Activated CD4-positive, CD25-positive, alpha-beta regulatory T cell (primary cell): ENCODE results near the gene EDIL3.
"Not testable (repeated sequence)": the region's sequence is repeated elsewhere in the genome, so short reads cannot be mapped to it uniquely, and the experiment has no call there.

ENCODE experiments used
- DNase-seq, 4 experiments: peaks; one replicate each; lab custom pipeline; 2025; lab: John Stamatoyannopoulos, UW

Gene EDIL3

GRCh38 chr5:84378961-84379360, 5.7 kb downstream of the EDIL3 start:
- no peak for DNase-seq

GRCh38 chr5:84378420-84378819, 6.3 kb downstream of the EDIL3 start:
- no peak for DNase-seq

- DNase-seq, result no peak
Measured at GRCh38 chr5:84376346-84376745, 8.3 kb downstream of the EDIL3 start.

- DNase-seq, result no peak
Measured at GRCh38 chr5:84374568-84374967, 10.1 kb downstream of the EDIL3 start.

- no peak for DNase-seq
Measured at GRCh38 chr5:84373506-84373905, 11.2 kb downstream of the EDIL3 start.

GRCh38 chr5:84372066-84372695, 12.5 kb downstream of the EDIL3 start:
- no peak for DNase-seq

- no peak for DNase-seq
Measured at GRCh38 chr5:84370176-84370575, 14.5 kb downstream of the EDIL3 start.

GRCh38 chr5:84364043-84364442, 20.6 kb downstream of the EDIL3 start:
- DNase-seq, result no peak

GRCh38 chr5:84362061-84362720, 22.5 kb downstream of the EDIL3 start:
- no peak for DNase-seq

- no peak for DNase-seq
Measured at GRCh38 chr5:84361572-84361971, 23.1 kb downstream of the EDIL3 start.

- DNase-seq, result no peak
Measured at GRCh38 chr5:84360056-84360455, 24.6 kb downstream of the EDIL3 start.

GRCh38 chr5:84354101-84354500, 30.6 kb downstream of the EDIL3 start:
- no peak for DNase-seq

GRCh38 chr5:84344788-84345187, 39.9 kb downstream of the EDIL3 start:
- DNase-seq, result no peak

- DNase-seq, result no peak
Measured at GRCh38 chr5:84343171-84343570, 41.5 kb downstream of the EDIL3 start.

- DNase-seq, result no peak
Measured at GRCh38 chr5:84332106-84332505, 52.6 kb downstream of the EDIL3 start.

- DNase-seq, result no peak
Measured at GRCh38 chr5:84327591-84327990, 57.1 kb downstream of the EDIL3 start.

GRCh38 chr5:84322646-84323045, 62.0 kb downstream of the EDIL3 start:
- no peak for DNase-seq

GRCh38 chr5:84317826-84318225, 66.9 kb downstream of the EDIL3 start:
- DNase-seq, result not testable (repeated sequence)

- not testable (repeated sequence) for DNase-seq
Measured at GRCh38 chr5:84312280-84312679, 72.4 kb downstream of the EDIL3 start.

GRCh38 chr5:84309850-84310249, 74.8 kb downstream of the EDIL3 start:
- DNase-seq, result not testable (repeated sequence)

GRCh38 chr5:84306601-84307000, 78.1 kb downstream of the EDIL3 start:
- no peak for DNase-seq

- DNase-seq, result no peak
Measured at GRCh38 chr5:84304599-84304998, 80.1 kb downstream of the EDIL3 start.

- DNase-seq, result no peak
Measured at GRCh38 chr5:84303315-84303714, 81.4 kb downstream of the EDIL3 start.

- DNase-seq, result no peak
Measured at GRCh38 chr5:84301535-84301934, 83.1 kb downstream of the EDIL3 start.
